Esophagus (tissue), 2 donors: ENCODE results near the gene GPD2. TPM values are rescaled to one million over a fixed set of nuclear protein-coding genes. Genes with fewer than 3 reads are reported as not detected.

Experiments used
- H3K27ac ChIP-seq, 2 donors: one replicate each; pipeline ENCODE4 v1.5.1; 2013; ENCODE audit warnings: low read depth in 2 of 2, mild to moderate bottlenecking in 2 of 2, inconsistent platforms in 1 of 2, low read length in 1 of 2, moderate library complexity in 1 of 2
- H3K27me3 ChIP-seq, 2 donors: one replicate each; pipeline ENCODE4 v1.6.1; 2013; ENCODE audit warnings: low read length in 2 of 2, control low read depth in 1 of 2, mild to moderate bottlenecking in 1 of 2; ENCODE audit not compliant: insufficient read depth in 2 of 2, control insufficient read depth in 1 of 2
- H3K36me3 ChIP-seq, 2 donors: one replicate each; pipeline ENCODE4 v1.6.1; 2013; ENCODE audit warnings: low read length in 1 of 2; ENCODE audit not compliant: control insufficient read depth in 2 of 2, insufficient read depth in 2 of 2
- H3K4me1 ChIP-seq, 2 donors: one replicate each; pipeline ENCODE4 v1.6.1; 2013; ENCODE audit warnings: low read length in 1 of 2; ENCODE audit not compliant: control insufficient read depth in 2 of 2, insufficient read depth in 2 of 2
- H3K4me3 ChIP-seq, 2 donors: one replicate each; pipeline ENCODE4 v1.5.1; 2013; ENCODE audit warnings: low read length in 2 of 2, mild to moderate bottlenecking in 2 of 2, low read depth in 1 of 2, moderate library complexity in 1 of 2
- H3K9me3 ChIP-seq, 2 donors: one replicate each; pipeline ENCODE4 v1.6.1; 2013; ENCODE audit warnings: mild to moderate bottlenecking in 2 of 2, low read depth in 1 of 2, low read length in 1 of 2, moderate library complexity in 1 of 2; ENCODE audit not compliant: control insufficient read depth in 2 of 2, insufficient read depth in 1 of 2
- WGBS, 2 donors: extraction: QIAGEN DNeasy Blood & Tissue Kit; methylation state at CpG; one replicate each; pipeline ENCODE4 v1.1.7; 2013; 5-methylcytosine and 5-hydroxymethylcytosine counted together
- polyA plus RNA-seq, 2 donors: library from polyadenylated mRNA; stranded (reverse); fragments of 200-250 nt; gene quantifications; one replicate each; pipeline ENCODE4 v1.2.3, GENCODE V29; 2013
- donor health status: healthy with polysubstance abuse.
- donor health status: Bipolar disorder and iron deficiency.

Gene GPD2
- polyA plus RNA-seq, 2 donors = 16.4 to 22.2 TPM

- peaks cover 0 to 2% of the 10 kb centered on the region in 2 donors for H3K36me3 ChIP-seq
- H3K9me3 ChIP-seq = no peaks in the 10 kb centered on the region
- no peaks in the 10 kb centered on the region for H3K27me3 ChIP-seq
- H3K27ac ChIP-seq = no peak overlapping the region
- H3K4me1 ChIP-seq = peaks cover 2 to 6% of the 10 kb centered on the region in 2 donors
- no peak overlapping the region for H3K4me3 ChIP-seq
Measured at GRCh38 chr2:156452971-156453370, 16.8 kb downstream of the GPD2 start.

GRCh38 chr2:156455361-156455975 lies 19.3 kb downstream of the GPD2 start:
- no peaks in the 10 kb centered on the region for H3K27me3 ChIP-seq
- H3K9me3 ChIP-seq = no peaks in the 10 kb centered on the region
- 69 to 78% methylated on average over 2 of the region's 2 CpGs for WGBS, 2 donors
- no peak overlapping the region for H3K27ac ChIP-seq
- H3K4me1 ChIP-seq = peaks cover 4 to 6% of the 10 kb centered on the region in 2 donors
- H3K36me3 ChIP-seq = peaks cover 0 to 2% of the 10 kb centered on the region in 2 donors
- no peak overlapping the region for H3K4me3 ChIP-seq

GRCh38 chr2:156456616-156457015 lies 20.4 kb downstream of the GPD2 start:
- Histone ChIP-seq H3K36me3 (peaks cover 0 to 2% of the 10 kb centered on the region in 2 donors), H3K27ac (no peak overlapping the region)
- 93 to 94% methylated on average over 3 of the region's 3 CpGs for WGBS, 2 donors

GRCh38 chr2:156457523-156458517 lies 21.6 kb downstream of the GPD2 start:
- Histone ChIP-seq H3K36me3 (no peaks in the 10 kb centered on the region), H3K27ac (peak overlapping the region in 1 of 2 donors; percentile 27), H3K4me1 (peaks cover 4 to 6% of the 10 kb centered on the region in 2 donors), H3K4me3 (no peak overlapping the region), H3K27me3 (no peaks in the 10 kb centered on the region), H3K9me3 (no peaks in the 10 kb centered on the region)
- 67 to 79% methylated on average over 8 of the region's 8 CpGs for WGBS, 2 donors

More at GRCh38 chr2:156456616-156457015, 20.4 kb downstream of the GPD2 start:
- Histone ChIP-seq H3K4me3 (no peak overlapping the region), H3K9me3 (no peaks in the 10 kb centered on the region), H3K27me3 (no peaks in the 10 kb centered on the region), H3K4me1 (peaks cover 4 to 6% of the 10 kb centered on the region in 2 donors)

GRCh38 chr2:156459720-156460119 lies 23.5 kb downstream of the GPD2 start:
- Histone ChIP-seq H3K9me3 (no peaks in the 10 kb centered on the region), H3K4me3 (no peak overlapping the region), H3K27ac (no peak overlapping the region), H3K36me3 (no peaks in the 10 kb centered on the region), H3K4me1 (peaks cover 3 to 4% of the 10 kb centered on the region in 2 donors), H3K27me3 (no peaks in the 10 kb centered on the region)
- 62 to 75% methylated on average over 4 of the region's 4 CpGs for WGBS, 2 donors

- WGBS, 2 donors = 44 to 49% methylated on average over 1 of the region's 1 CpG
- Histone ChIP-seq H3K27me3 (no peaks in the 10 kb centered on the region), H3K9me3 (no peaks in the 10 kb centered on the region), H3K36me3 (no peaks in the 10 kb centered on the region), H3K4me3 (no peak overlapping the region), H3K27ac (no peak overlapping the region), H3K4me1 (peaks cover 0 to 8% of the 10 kb centered on the region in 2 donors)
Measured at GRCh38 chr2:156464106-156464505, 27.9 kb downstream of the GPD2 start.

GRCh38 chr2:156465573-156465972 lies 29.4 kb downstream of the GPD2 start:
- H3K36me3 ChIP-seq = no peaks in the 10 kb centered on the region
- peak overlapping the region in 1 of 2 donors; percentile 47 for H3K27ac ChIP-seq
- H3K9me3 ChIP-seq = no peaks in the 10 kb centered on the region
- H3K4me1 ChIP-seq = peaks cover 0 to 6% of the 10 kb centered on the region in 2 donors
- H3K27me3 ChIP-seq = no peaks in the 10 kb centered on the region
- WGBS, 2 donors = 42 to 44% methylated on average over 2 of the region's 2 CpGs
- no peak overlapping the region for H3K4me3 ChIP-seq

- Histone ChIP-seq H3K4me1 (peaks cover 0 to 6% of the 10 kb centered on the region in 2 donors), H3K36me3 (no peaks in the 10 kb centered on the region), H3K4me3 (peak overlapping the region in 1 of 2 donors; percentile 22), H3K27ac (peak overlapping the region; percentile 89), H3K27me3 (no peaks in the 10 kb centered on the region), H3K9me3 (no peaks in the 10 kb centered on the region)
- 15 to 20% methylated on average over 3 of the region's 3 CpGs for WGBS, 2 donors
Measured at GRCh38 chr2:156466739-156467405, 30.7 kb downstream of the GPD2 start.

GRCh38 chr2:156470975-156471583 lies 34.9 kb downstream of the GPD2 start:
- Histone ChIP-seq H3K27ac (no peak overlapping the region), H3K4me3 (no peak overlapping the region), H3K9me3 (no peaks in the 10 kb centered on the region), H3K27me3 (no peaks in the 10 kb centered on the region), H3K4me1 (peaks cover 0 to 6% of the 10 kb centered on the region in 2 donors), H3K36me3 (no peaks in the 10 kb centered on the region)
- 55 to 56% methylated on average over 8 of the region's 8 CpGs for whole genome bisulfite sequencing, 2 donors
